ENCODE data around the gene STAT5A. TPM values are rescaled to one million over a fixed set of nuclear protein-coding genes. Genes with fewer than 3 reads are reported as not detected.
"Not testable (repeated sequence)": the region's sequence is repeated elsewhere in the genome, so short reads cannot be mapped to it uniquely, and the experiment has no call there.

Gene STAT5A
- 105 TPM for total RNA-seq

DNA sequence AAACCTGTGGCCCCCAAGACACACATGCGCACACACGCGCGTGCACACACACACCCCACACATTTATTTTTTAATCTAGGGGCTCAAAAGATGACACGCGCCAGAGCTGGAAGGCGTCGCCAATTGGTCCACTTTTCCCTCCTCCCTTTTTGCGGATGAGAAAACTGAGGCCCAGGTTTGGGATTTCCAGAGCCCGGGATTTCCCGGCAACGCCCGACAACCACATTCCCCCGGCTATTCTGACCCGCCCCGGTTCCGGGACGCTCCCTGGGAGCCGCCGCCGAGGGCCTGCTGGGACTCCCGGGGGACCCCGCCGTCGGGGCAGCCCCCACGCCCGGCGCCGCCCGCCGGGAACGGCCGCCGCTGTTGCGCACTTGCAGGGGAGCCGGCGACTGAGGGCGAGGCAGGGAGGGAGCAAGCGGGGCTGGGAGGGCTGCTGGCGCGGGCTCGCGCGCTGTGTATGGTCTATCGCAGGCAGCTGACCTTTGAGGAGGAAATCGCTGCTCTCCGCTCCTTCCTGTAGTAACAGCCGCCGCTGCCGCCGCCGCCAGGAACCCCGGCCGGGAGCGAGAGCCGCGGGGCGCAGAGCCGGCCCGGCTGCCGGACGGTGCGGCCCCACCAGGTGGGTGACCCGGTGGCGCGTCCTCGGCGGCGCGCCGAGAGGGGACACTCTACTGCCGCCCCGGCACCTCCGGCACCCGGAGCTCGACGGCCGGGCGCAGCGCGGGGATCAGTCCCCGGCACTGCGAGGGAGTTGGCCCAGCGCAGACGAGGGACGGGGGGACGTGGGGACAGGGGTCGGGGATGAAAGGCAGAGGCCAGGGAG is at the start of gene STAT5A:
Gene STAT5A, plus strand, starts transcription at position 522 of the 826 bp plus-strand sequence. CDS start 914 bp downstream, outside the sequence.
- intact Hi-C loops (cut with DNase I), result no loop called here

DNA sequence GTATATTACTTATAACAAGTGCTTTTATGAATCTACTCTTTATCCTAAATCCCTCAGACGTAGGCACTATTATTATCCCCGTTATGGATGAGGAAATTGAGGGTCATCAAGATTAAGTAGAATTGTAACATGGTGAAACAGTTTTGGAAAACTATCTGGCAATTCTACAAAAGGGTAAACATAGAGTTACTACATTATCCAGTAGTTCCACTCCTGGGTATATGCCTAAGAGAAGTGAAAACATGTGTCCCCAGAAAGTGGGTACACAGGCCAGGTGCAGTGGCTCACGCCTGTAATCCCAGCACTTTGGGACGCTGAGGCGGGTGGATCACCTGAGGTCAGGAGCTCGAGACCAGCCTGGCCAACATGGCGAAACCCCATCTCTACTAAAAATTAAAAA is 48.7 kb upstream of the STAT5A start:
- not testable (repeated sequence) for H3K27ac ChIP-seq

More for the DNA sequence above, at the start of gene STAT5A:
- DNase-seq (ENCODE audit: low spot score in 2 of 2), result peak; percentile 74 to 95
- Histone ChIP-seq H3K27me3 (no peaks in the 10 kb centered on the region), H3K9me3 (no peaks in the 10 kb centered on the region), H3K4me3 (peak within 1 kb of the TSS; percentile 82 to 88), H3K36me3 (peaks cover 8 to 10% of the 10 kb centered on the region in 2 donors), H3K4me1 (peaks cover 16 to 21% of the 10 kb centered on the region in 2 donors), H3K27ac (peak within 1 kb of the TSS; percentile 90 to 94)
- TF ChIP-seq, protein P1, sequence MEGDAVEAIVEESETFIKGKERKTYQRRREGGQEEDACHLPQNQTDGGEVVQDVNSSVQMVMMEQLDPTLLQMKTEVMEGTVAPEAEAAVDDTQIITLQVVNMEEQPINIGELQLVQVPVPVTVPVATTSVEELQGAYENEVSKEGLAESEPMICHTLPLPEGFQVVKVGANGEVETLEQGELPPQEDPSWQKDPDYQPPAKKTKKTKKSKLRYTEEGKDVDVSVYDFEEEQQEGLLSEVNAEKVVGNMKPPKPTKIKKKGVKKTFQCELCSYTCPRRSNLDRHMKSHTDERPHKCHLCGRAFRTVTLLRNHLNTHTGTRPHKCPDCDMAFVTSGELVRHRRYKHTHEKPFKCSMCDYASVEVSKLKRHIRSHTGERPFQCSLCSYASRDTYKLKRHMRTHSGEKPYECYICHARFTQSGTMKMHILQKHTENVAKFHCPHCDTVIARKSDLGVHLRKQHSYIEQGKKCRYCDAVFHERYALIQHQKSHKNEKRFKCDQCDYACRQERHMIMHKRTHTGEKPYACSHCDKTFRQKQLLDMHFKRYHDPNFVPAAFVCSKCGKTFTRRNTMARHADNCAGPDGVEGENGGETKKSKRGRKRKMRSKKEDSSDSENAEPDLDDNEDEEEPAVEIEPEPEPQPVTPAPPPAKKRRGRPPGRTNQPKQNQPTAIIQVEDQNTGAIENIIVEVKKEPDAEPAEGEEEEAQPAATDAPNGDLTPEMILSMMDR (IDR thresholded peaks at IDR 0.05), result peak in 1 of 3 experiments; percentile 17

DNA sequence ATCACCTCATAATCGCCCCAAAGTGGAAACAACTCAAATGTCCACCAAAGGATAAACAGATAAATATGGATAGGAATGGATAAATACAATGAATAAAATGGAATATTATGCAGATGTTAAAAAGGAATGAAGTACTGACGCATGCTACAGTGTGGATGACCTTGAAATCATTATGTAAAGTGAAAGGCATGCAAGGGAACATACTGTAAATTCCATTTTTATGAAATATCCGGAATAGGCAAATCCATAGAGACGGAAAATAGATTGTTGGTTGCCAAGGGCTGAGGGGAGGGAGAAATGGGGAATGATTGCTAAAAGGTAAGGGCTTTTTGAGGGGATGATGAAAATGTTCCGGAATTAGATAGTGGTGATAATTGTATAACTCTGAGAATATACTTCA is 48.1 kb upstream of the STAT5A start:
- H3K9me3 ChIP-seq, result no peaks in the 10 kb centered on the region
- H3K27me3 ChIP-seq, result no peaks in the 10 kb centered on the region
- intact Hi-C loops (cut with DNase I), result no loop called here
- TF ChIP-seq, protein P1 (IDR thresholded peaks at IDR 0.05), result no peak
- H3K36me3 ChIP-seq, result no peaks in the 10 kb centered on the region
- H3K27ac ChIP-seq, result no peak overlapping the region
- H3K4me3 ChIP-seq, result no peak overlapping the region
- no peak for DNase-seq (ENCODE audit: low spot score in 2 of 2)
- no peaks in the 10 kb centered on the region for H3K4me1 ChIP-seq

More for the DNA sequence above, 48.7 kb upstream of the STAT5A start:
- H3K4me1 ChIP-seq; H3K4me3 ChIP-seq; DNase-seq (ENCODE audit: low spot score in 2 of 2); H3K9me3 ChIP-seq; H3K36me3 ChIP-seq; intact Hi-C loops (cut with DNase I); H3K27me3 ChIP-seq: not testable (repeated sequence)

DNA sequence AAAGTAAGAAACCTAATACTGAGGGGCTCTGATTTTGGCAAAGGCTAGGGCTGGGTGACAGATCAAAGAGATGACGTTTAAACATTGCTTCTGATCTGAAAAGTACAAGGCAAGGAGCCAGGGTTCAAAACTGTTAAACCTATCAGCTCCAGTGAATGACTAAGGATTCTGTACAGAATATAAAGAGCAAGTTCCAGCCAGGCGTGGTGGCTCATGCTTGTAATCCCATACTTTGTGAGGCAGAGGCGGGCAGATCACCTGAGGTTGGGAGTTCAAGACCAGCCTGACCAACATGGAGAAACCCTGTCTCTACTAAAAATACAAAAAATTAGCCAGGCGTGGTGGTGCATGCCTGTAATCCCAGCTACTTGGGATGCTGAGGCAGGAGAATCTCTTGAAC is 47.4 kb upstream of the STAT5A start:
- H3K4me1 ChIP-seq; H3K36me3 ChIP-seq; DNase-seq (ENCODE audit: low spot score in 2 of 2); H3K27me3 ChIP-seq; H3K4me3 ChIP-seq; intact Hi-C loops (cut with DNase I); H3K27ac ChIP-seq; H3K9me3 ChIP-seq: not testable (repeated sequence)

DNA sequence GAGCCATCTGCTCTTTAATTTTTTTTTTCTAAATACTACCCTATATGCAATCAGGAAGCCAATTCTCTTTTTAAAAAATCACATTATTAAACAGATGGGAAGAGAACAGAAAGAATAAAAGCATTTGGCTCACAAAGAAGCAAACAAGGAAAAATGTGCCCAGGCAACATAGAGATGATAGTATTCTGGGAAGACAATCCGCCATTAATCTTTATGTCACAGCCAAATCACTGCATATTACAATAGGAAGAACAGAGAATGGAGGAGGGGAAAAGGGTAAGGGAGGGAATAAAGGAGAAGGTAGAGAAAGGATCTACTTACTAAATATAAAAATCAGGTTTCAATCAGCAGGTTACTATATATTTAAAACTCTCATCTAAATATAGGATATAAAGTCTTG is 46.4 kb upstream of the STAT5A start:
- Histone ChIP-seq H3K27ac (no peak overlapping the region), H3K27me3 (no peaks in the 10 kb centered on the region), H3K4me1 (no peaks in the 10 kb centered on the region), H3K9me3 (no peaks in the 10 kb centered on the region), H3K4me3 (no peak overlapping the region), H3K36me3 (no peaks in the 10 kb centered on the region)
- TF ChIP-seq, protein P1 (IDR thresholded peaks at IDR 0.05), result no peak
- intact Hi-C loops (cut with DNase I), result no loop called here
- no peak for DNase-seq (ENCODE audit: low spot score in 2 of 2)

DNA sequence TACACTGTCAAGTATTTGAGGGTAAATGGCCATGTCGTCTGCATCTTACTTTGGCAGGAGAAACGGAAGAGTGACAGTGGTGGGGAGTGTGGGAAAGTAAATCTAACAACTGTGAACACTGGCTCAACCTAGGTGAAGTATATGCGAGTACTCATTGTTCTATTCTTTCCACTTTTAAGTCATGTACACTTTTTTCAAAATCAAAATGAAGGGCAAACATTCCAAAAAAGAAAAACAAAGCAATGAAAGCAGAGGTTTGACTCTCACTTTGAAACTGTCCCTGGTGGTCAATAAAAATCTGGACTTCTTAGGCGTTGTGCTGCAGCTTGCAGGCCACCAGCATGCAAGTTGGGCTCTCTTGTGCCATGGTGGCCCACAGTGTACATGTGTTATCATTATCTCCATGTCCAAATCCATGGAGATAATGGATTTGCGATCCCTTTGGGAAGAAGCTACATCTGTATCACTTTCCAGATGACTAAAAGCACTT is 44.8 kb upstream of the STAT5A start:
- Histone ChIP-seq H3K27ac (no peak overlapping the region), H3K4me1 (peaks cover 5 to 6% of the 10 kb centered on the region in 2 donors), H3K27me3 (no peaks in the 10 kb centered on the region), H3K36me3 (no peaks in the 10 kb centered on the region), H3K4me3 (no peak overlapping the region), H3K9me3 (no peaks in the 10 kb centered on the region)
- TF ChIP-seq, protein P1 (IDR thresholded peaks at IDR 0.05), result no peak
- no peak for DNase-seq (ENCODE audit: low spot score in 2 of 2)
- intact Hi-C loops (cut with DNase I), result no loop called here

DNA sequence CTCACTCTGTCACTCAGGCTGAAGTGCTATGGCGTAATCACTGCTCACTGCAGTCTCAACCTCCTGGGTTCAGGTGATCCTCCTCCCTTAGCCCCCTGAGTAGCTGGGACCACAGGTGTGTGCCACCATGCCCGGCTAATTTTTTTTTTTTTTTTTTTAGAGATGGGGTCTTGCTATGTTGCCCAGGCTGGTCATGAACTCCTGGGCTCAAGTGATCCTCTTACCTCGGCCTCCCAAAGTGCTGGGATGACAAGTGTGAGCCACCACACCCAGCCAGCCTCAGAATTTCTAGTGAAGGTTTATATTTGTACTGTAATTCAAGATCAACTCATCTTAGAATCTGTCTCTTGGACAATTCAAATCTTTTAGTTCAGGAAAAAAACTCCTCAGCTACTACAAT is 44.2 kb upstream of the STAT5A start:
- H3K27ac ChIP-seq; H3K4me1 ChIP-seq; intact Hi-C loops (cut with DNase I); H3K9me3 ChIP-seq; DNase-seq (ENCODE audit: low spot score in 2 of 2); H3K27me3 ChIP-seq; H3K36me3 ChIP-seq; H3K4me3 ChIP-seq: not testable (repeated sequence)

DNA sequence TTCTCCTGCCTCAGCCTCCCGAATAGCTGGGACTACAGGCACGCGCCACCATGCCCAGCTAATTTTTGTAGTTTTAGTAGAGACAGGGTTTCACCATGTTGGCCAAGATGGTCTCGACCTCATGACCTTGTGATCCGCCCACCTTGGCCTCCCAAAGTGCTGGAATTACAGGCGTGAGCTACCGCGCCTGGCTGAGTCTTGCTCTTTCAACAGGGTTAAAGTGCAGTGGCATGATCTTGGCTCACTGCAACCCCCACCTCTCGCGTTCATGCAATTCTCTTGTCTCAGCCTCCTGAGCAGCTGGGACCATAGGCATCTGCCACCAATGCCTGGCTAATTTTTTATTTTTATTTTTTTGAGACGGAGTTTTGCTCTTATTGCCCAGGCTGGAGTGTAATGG is 43.1 kb upstream of the STAT5A start:
- H3K36me3 ChIP-seq; H3K4me3 ChIP-seq; H3K9me3 ChIP-seq; DNase-seq (ENCODE audit: low spot score in 2 of 2); H3K27me3 ChIP-seq; intact Hi-C loops (cut with DNase I); H3K27ac ChIP-seq: not testable (repeated sequence)
- peaks cover 10 to 11% of the 10 kb centered on the region in 2 donors for H3K4me1 ChIP-seq
